ENCODE measurements around the gene THSD4.

GRCh38 chr15:71331173-71331572, 215.9 kb downstream of the THSD4 start:
- TF ChIP-seq, protein P1, sequence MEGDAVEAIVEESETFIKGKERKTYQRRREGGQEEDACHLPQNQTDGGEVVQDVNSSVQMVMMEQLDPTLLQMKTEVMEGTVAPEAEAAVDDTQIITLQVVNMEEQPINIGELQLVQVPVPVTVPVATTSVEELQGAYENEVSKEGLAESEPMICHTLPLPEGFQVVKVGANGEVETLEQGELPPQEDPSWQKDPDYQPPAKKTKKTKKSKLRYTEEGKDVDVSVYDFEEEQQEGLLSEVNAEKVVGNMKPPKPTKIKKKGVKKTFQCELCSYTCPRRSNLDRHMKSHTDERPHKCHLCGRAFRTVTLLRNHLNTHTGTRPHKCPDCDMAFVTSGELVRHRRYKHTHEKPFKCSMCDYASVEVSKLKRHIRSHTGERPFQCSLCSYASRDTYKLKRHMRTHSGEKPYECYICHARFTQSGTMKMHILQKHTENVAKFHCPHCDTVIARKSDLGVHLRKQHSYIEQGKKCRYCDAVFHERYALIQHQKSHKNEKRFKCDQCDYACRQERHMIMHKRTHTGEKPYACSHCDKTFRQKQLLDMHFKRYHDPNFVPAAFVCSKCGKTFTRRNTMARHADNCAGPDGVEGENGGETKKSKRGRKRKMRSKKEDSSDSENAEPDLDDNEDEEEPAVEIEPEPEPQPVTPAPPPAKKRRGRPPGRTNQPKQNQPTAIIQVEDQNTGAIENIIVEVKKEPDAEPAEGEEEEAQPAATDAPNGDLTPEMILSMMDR (IDR thresholded peaks at IDR 0.05; ENCODE audit: poor library complexity, severe bottlenecking): no peak
- TF ChIP-seq REST (IDR thresholded peaks at IDR 0.05; ENCODE audit: borderline replicate concordance) (no peak), TAF1 (IDR thresholded peaks at IDR 0.05; ENCODE audit: low read depth) (no peak), EP300 (conservative IDR thresholded peaks at IDR 0.05; ENCODE audit: poor library complexity, severe bottlenecking) (no peak), POLR2AphosphoS5 (IDR thresholded peaks at IDR 0.05) (no peak), MXI1 (conservative IDR thresholded peaks at IDR 0.05; ENCODE audit: poor library complexity, severe bottlenecking) (no peak), SMC3 (conservative IDR thresholded peaks at IDR 0.05; ENCODE audit: poor library complexity) (no peak), EZH2 (IDR thresholded peaks at IDR 0.05; ENCODE audit: borderline replicate concordance, insufficient read depth, low read length, poor library complexity, severe bottlenecking) (no peak)

Measured in neural cell (in vitro differentiated cells).